ENCODE data around the gene PTPRG.

Gene PTPRG

DNA sequence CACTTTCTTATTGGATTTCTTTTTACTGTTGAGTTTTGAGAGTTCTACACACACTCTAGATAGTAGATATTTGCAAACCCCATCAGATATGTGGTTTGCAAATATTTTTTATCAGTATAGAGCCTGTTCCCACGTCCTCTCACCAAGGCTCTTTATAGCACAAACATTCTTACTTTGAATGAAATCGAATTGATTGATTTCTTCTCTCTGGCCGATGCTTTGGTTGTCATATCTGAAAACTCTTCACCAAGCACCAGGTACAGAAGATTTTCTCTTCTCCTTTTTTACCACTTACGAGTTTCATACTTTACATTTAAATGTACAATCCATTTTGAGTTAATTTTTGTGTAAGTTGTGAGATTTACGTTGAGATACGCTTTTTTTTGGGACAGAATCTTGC, 163.4 kb downstream of the PTPRG start:
- H3K4me2 ChIP-seq (ENCODE audit: low read length), result peak overlapping the region; percentile 98
- H3K27ac ChIP-seq (ENCODE audit: low read length), result peak overlapping the region; percentile 96
- no peaks in the 10 kb centered on the region for H3K27me3 ChIP-seq (ENCODE audit: low read depth, low read length)
- TF ChIP-seq, protein P1, sequence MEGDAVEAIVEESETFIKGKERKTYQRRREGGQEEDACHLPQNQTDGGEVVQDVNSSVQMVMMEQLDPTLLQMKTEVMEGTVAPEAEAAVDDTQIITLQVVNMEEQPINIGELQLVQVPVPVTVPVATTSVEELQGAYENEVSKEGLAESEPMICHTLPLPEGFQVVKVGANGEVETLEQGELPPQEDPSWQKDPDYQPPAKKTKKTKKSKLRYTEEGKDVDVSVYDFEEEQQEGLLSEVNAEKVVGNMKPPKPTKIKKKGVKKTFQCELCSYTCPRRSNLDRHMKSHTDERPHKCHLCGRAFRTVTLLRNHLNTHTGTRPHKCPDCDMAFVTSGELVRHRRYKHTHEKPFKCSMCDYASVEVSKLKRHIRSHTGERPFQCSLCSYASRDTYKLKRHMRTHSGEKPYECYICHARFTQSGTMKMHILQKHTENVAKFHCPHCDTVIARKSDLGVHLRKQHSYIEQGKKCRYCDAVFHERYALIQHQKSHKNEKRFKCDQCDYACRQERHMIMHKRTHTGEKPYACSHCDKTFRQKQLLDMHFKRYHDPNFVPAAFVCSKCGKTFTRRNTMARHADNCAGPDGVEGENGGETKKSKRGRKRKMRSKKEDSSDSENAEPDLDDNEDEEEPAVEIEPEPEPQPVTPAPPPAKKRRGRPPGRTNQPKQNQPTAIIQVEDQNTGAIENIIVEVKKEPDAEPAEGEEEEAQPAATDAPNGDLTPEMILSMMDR (IDR thresholded peaks at IDR 0.05; ENCODE audit: low read depth, low read length), result no peak
- TF ChIP-seq EZH2phosphoT487 (IDR thresholded peaks at IDR 0.05; ENCODE audit: low read depth), result no peak
- H3K36me3 ChIP-seq (replicated peaks; ENCODE audit: low read depth, low read length), result no peaks in the 10 kb centered on the region
- peak overlapping the region; percentile 93 for H3K9ac ChIP-seq (ENCODE audit: low read length)
- peaks cover 65% of the 10 kb centered on the region for H3K4me1 ChIP-seq (ENCODE audit: low read length)
- H4K20me1 ChIP-seq (ENCODE audit: insufficient read depth, low read length), result no peaks in the 10 kb centered on the region
- H3K79me2 ChIP-seq (ENCODE audit: low read length), result peaks cover 40% of the 10 kb centered on the region
- peak overlapping the region; percentile 75 for H3K4me3 ChIP-seq (ENCODE audit: low read length)
- no peak overlapping the region for H2AFZ ChIP-seq (ENCODE audit: low read depth, low read length)
- no peaks in the 10 kb centered on the region for H3K9me3 ChIP-seq (ENCODE audit: insufficient read depth, low read length)

DNA sequence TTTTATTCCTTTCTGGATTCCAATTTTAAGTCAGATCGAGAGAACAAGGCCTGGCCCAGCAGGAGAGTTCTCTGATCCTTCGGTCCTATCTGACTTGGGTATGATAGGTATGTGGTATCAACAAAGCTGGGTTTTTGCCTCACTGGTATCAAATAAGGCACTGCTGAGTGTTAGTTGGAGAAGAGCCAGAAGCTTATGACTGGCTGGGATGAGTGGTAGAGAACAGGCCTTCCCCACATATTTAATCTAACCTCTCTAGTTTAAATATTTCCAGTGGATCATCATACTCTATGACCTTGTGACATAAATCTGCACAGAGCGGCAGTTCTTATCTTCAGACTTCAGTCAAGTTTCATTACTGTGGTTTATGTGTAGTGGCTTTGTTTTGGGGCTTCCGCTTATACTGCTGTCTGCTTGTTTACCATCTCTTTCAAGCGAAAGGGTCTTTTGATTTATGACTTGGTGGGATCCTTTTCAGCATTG, 164.5 kb downstream of the PTPRG start:
- H2AFZ ChIP-seq (ENCODE audit: low read depth, low read length), result peak overlapping the region; percentile 4; the same call in 1 of the 2 replicates
- H3K4me2 ChIP-seq (ENCODE audit: low read length), result peak overlapping the region; percentile 98
- no peaks in the 10 kb centered on the region for H3K36me3 ChIP-seq (replicated peaks; ENCODE audit: low read depth, low read length)
- H3K79me2 ChIP-seq (ENCODE audit: low read length), result peaks cover 43% of the 10 kb centered on the region
- H3K4me1 ChIP-seq (ENCODE audit: low read length), result peaks cover 74% of the 10 kb centered on the region
- peak overlapping the region; percentile 75 for H3K4me3 ChIP-seq (ENCODE audit: low read length)
- H4K20me1 ChIP-seq (ENCODE audit: insufficient read depth, low read length), result no peaks in the 10 kb centered on the region
- H3K9me3 ChIP-seq (ENCODE audit: insufficient read depth, low read length), result no peaks in the 10 kb centered on the region
- no peaks in the 10 kb centered on the region for H3K27me3 ChIP-seq (ENCODE audit: low read depth, low read length)
- TF ChIP-seq, protein P1 (IDR thresholded peaks at IDR 0.05; ENCODE audit: low read depth, low read length), result no peak
- TF ChIP-seq EZH2phosphoT487 (IDR thresholded peaks at IDR 0.05; ENCODE audit: low read depth), result no peak
- H3K27ac ChIP-seq (ENCODE audit: low read length), result peak overlapping the region; percentile 96
- peak overlapping the region; percentile 93 for H3K9ac ChIP-seq (ENCODE audit: low read length)

DNA sequence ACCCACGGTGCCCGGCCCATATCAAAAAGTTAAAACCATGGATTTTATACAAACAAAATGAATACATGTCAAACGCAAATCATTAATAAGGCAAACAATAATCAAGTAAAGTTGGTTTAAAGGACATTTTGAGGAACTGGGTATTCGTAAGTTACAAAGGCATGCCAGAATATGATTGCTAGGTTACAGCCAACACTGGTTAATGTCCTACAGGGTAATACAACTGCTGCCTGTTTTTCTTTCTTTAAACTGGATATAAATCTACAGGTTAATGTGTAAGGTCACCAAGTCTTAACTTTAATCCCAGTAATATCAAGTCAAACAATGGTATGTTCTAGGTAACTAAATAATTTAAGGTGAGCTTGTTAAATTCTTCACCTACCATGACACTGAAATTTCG, 166.1 kb downstream of the PTPRG start:
- H3K27me3 ChIP-seq (ENCODE audit: low read depth, low read length), result no peaks in the 10 kb centered on the region
- no peak overlapping the region for H2AFZ ChIP-seq (ENCODE audit: low read depth, low read length)
- H3K36me3 ChIP-seq (replicated peaks; ENCODE audit: low read depth, low read length), result no peaks in the 10 kb centered on the region
- peak overlapping the region; percentile 5; the same call in 1 of the 2 replicates for H3K9ac ChIP-seq (ENCODE audit: low read length)
- TF ChIP-seq, protein P1 (IDR thresholded peaks at IDR 0.05; ENCODE audit: low read depth, low read length), result no peak
- no peak for TF ChIP-seq EZH2phosphoT487 (IDR thresholded peaks at IDR 0.05; ENCODE audit: low read depth)
- peak overlapping the region; percentile 3; the same call in 1 of the 2 replicates for H3K27ac ChIP-seq (ENCODE audit: low read length)
- H3K4me3 ChIP-seq (ENCODE audit: low read length), result peak overlapping the region; percentile 19; the same call in 1 of the 2 replicates
- peak overlapping the region; percentile 43 for H3K4me2 ChIP-seq (ENCODE audit: low read length)
- H3K4me1 ChIP-seq (ENCODE audit: low read length), result peaks cover 68% of the 10 kb centered on the region
- no peaks in the 10 kb centered on the region for H4K20me1 ChIP-seq (ENCODE audit: insufficient read depth, low read length)
- H3K9me3 ChIP-seq (ENCODE audit: insufficient read depth, low read length), result no peaks in the 10 kb centered on the region
- peaks cover 36% of the 10 kb centered on the region for H3K79me2 ChIP-seq (ENCODE audit: low read length)

DNA sequence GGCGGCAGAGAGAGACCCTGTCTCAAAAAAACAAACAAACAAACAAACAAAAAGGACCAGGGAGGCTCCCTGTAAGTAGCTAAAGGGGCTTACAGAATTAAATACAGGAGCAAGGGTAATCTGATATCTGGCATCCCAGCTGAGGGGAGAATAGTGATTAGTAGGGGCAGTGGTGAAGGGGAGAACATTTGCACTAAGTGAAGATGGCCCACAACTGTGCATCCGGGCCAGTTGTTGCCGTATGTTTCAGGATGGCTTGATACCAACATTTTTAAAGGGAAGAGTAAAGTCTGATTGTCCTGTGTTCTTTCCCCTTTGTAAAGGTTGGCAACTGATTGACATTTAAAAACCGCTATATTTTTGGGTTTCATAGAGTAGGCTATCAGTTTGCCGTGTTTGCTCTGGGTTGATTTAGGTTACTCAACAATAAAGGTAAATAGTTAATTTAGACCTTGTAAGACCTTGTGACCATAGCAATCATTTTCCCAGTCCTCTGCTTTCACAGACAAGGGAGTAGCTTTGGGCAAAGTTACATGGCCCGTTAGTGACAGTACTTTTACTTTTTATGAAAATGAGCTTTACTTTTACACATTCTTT, 167.8 kb downstream of the PTPRG start:
- Histone ChIP-seq H3K9ac (ENCODE audit: low read length) (no peak overlapping the region), H3K4me1 (ENCODE audit: low read length) (peaks cover 63% of the 10 kb centered on the region), H3K9me3 (ENCODE audit: insufficient read depth, low read length) (no peaks in the 10 kb centered on the region), H2AFZ (ENCODE audit: low read depth, low read length) (no peak overlapping the region), H3K4me2 (ENCODE audit: low read length) (peak overlapping the region; percentile 40), H3K79me2 (ENCODE audit: low read length) (peaks cover 29% of the 10 kb centered on the region), H4K20me1 (ENCODE audit: insufficient read depth, low read length) (no peaks in the 10 kb centered on the region), H3K36me3 (replicated peaks; ENCODE audit: low read depth, low read length) (no peaks in the 10 kb centered on the region), H3K27ac (ENCODE audit: low read length) (no peak overlapping the region), H3K4me3 (ENCODE audit: low read length) (no peak overlapping the region), H3K27me3 (ENCODE audit: low read depth, low read length) (no peaks in the 10 kb centered on the region)
- TF ChIP-seq, protein P1 (IDR thresholded peaks at IDR 0.05; ENCODE audit: low read depth, low read length), result no peak
- no peak for TF ChIP-seq EZH2phosphoT487 (IDR thresholded peaks at IDR 0.05; ENCODE audit: low read depth)

All from OCI-LY3 (cell line).